ENCODE data around the gene MAPRE2.

Gene MAPRE2

GRCh38 chr18:35190948-35191697, 149.9 kb downstream of the MAPRE2 start:
- DNase-seq (ENCODE audit: low read depth, low spot score) = no peak
- no peak overlapping the region for H3K4me3 ChIP-seq (ENCODE audit: low read length)

DNA sequence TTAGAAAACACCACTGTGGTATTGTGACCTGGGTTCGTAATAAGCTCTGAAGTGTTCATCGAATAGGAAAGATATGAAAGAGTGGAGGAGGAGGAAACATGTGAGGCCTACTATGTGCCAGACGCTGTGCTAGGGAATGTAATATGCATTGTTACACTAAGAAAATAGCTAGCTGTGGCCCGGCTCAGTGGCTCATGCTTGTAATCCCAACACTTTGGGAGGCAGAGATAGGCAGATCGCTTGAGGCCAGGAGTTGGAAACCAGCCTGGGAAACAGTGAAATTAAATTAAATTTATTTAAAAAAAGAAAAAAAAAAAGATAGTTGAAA, 150.4 kb downstream of the MAPRE2 start:
- H3K4me3 ChIP-seq (ENCODE audit: low read length) = no peak overlapping the region
- DNase-seq (ENCODE audit: low read depth, low spot score) = no peak

DNA sequence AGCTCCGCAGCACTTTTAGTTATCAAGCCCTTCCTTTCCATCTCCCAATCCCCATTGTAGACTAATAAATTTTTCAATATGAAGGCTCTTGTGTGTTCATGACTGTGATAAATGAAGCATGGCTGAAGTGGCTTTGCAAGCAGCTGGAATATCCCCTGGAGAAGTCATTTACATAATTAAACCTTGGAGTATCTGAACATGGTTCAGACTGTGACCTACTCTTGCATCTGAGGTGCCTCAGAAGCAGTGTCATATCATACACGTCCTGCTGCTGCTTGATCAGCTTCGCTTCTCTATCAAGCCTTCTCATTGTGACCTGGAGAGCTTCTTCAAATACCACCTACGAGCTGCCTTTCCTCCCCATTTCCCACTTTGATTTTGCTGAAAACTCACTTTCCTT, 151.2 kb downstream of the MAPRE2 start:
- no peak for DNase-seq (ENCODE audit: low read depth, low spot score)
- no peak overlapping the region for H3K4me3 ChIP-seq (ENCODE audit: low read length)

All from Jurkat, Clone E6-1 (cell line).